NCI-H2107 treated with DMSO at 0.1 percent for 48 hours (cell line): Measurements from ENCODE around the gene EIPR1.

Experiments
- DNase-seq: peaks from one replicate; lab custom pipeline; 2025; ENCODE audit not compliant: unreplicated experiment; lab: John Stamatoyannopoulos, UW

EIPR1 gene

DNA sequence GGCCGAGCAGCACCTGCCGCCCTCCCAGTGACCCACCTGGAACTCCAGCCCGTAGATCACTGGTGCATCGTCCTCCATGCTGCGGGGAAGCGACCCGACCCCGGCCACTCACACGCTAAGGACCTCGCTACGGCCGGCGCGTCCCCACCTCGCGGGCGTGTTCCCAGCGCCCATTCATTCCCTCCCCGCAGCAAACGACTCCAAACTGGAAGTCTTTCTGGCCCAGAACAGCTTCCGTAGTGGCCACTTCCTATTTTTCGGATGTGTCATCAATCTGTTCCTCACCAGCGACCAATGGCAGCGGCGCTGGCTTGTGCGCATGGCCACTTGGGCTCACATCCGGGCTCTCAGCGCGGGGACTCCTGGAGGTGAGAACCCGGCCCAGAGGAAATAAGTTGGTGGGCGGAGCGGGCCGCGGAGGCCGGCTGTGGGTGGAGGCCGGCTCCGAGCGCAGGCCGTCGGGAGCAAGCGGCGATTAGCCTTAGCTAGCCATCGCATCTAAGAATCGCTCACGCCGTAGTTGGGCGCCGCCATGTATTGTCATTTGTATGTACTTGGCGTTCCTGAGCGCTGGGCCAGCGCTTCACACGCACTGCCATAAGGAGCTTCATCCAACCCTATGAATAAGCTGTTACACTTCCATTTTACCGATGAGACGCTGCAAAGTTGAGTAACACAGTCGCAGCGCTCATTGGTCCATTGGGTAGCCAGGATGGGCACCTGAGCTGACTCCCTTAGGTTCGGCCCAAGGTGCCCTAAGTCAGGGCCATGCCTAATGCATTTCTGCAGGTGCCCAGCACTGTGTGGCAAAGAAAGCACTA is at the start of gene EIPR1:
Gene EIPR1, minus strand, starts transcription at position 207 of the 821 bp plus-strand sequence. Its CDS starts 129 bp downstream, at position 78.
- DNase-seq, result peak; percentile 87

DNA sequence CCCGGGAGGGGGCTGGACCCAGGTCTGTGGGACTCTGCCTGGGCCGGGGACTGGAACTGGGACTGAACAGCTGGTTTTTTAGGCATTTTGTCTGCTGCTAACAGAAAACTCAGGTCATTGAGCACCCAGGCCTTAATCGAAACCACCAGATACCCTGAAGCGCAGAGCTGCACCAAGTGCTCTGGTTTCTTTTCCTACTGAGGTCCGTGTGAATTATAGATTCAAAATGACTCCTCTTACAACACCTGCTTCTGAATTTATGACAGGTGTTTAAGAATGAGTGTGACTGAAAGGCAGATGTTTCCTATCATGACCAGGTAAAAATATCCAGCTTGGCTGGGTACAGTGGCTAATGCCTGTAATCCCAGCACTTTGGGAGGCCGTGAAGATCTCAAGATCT is 49.7 kb upstream of the EIPR1 start:
- peak; percentile 74 for DNase-seq

DNA sequence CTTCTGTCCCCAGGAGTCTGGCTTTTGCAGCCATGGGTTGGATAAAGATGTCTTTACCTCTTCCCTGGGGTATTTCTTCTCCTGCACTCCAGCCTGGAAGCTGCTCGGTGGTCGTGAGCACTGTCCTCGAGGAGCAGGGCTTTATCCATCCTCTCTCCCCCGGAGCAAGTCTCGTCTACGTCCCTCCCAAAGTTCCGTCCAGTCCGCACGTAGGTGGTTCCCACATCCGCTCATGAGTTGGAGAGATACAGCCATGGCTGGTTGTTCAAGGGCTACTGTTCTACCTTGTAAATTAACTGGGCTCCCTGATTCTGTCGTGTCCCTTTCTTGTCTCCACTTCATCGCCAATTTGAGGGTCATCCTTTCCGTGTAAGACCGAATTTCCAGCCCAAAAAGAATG is 49.0 kb upstream of the EIPR1 start:
- no peak for DNase-seq

DNA sequence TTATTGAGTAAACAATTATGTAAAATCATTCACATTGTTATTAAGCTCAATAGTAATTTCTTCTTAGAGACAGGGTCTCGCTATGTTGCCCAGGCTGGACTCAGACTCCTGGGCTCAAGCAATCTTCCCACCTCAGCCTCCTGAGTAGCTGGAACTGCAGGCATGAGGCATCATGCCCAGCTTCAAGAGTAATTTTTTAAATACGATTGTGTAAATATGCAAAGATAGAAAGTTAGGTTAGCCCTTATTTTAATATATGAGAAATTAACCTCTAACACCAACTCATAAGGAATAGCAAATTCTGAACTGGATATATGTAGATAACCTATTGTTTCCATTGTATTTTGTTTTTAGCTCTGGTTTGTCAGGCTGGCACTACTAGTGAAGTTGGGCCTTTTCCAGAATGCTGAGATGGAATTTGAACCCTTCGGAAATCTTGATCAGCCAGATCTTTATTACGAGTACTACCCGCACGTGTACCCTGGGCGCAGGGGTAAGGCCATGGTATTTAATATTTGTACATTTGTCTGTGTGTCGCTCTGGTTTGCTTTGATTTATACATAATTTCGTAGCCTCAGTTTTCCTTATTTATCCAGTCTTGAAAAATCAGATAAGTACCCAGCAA is 46.7 kb upstream of the EIPR1 start:
- DNase-seq, result no peak

DNA sequence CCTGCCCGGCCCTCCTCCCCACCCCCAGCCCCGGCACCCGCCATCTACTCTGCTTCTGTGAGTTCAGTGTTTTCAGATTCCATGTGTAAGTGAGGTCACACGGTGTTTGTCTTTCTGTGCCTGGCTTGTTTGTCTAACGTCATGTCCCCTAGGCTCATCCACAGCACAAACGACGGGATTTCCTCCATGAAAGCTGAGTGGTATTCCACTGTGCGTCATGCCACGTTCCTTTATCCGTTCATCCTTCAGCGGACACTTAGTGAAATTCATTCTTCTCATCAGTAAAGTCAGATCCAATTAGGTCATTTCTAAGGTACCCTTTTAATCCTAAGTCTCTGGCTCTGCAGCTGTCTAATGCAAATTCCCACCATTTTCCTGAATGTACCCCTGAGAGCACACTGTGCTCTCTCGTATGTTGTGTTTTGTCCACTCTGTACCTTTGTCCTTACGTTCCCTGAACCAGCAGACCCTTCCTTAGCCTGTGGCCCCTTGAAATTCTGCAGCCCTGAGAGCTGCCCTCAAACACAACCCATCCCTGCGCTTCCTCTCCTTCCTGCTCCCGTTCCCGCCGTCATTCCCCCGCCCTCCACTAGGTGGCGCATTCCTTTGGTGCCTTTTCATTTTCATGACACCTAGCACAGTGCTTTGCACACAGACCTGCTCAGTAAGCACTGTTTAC is 46.0 kb upstream of the EIPR1 start:
- no peak for DNase-seq

DNA sequence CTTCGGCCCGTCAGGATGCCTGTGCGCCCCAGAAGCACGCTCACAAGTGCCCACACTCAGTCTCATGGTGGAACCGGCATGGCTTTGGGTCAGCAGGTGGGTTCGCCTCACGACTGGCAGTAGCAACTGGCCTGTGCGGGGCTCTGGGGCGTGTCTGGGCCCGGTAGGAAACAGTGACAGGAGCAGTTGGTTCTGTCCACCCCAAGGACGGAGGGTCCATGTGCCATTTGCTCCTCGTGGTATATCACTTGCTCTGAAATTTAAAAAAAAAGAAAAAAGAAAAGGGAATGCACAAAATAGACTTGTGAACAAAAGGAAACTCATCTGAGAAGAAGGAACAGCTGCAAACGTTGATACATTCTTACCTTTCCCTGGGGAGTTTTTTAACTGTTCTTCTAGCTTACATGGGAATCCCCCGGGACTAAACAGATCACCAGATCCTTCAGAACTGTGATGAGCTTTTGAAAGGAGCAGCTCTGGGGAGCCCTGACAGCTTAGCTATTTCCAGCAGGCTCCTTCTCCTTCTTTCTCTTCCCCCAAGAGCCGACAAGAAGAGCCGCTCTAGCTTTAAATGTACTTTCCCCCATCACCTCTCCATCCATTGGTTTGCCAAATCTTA is 44.7 kb upstream of the EIPR1 start:
- DNase-seq, result peak; percentile 16

DNA sequence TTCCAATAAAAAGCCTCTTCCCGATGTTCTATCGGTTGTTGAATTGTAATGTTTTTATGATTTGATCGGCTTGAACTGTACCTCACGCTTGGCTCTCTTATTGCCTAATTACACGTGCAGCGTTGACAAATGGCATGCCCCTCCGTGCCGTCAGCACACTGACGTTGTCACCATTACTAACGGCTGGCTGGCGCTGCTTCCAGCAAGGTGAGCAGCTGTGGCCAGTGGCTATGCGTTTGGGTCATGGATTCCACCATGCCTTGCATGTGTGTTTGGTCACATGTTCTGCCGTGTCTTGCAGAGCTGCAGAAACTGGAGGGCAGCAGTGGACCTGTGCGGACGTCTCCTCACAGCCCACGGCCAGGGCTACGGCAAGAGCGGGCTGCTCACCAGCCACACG is 44.0 kb upstream of the EIPR1 start:
- no peak for DNase-seq

DNA sequence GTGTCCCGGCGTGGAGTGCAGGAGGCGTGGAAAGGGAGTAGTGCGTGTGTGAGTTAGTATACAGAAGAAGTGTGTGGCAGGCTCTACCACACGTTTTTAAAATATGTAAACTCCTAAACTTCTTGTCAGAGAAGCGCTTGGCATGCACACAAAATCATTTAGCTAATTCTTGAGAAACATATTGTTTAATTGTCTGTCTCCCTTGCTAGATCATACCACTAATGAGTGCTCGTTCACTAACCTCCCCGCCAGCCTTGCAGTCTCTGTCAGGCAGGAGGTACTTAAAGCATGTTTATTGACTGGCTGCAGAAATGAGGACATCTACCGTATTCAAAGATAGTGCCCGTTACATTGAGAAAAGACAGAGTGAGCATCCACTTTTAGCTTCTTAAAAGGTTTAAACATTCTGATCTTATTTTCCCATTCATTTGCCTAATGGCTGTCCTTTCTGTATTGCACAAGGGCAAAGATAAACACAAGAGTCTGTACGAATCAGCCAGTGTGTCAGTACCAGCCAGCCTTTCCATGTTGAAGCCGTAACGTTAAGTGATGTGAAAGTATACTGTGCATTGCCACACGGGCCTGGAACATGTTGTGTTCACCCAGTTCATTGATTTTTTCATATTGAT is 43.3 kb upstream of the EIPR1 start:
- DNase-seq, result no peak

DNA sequence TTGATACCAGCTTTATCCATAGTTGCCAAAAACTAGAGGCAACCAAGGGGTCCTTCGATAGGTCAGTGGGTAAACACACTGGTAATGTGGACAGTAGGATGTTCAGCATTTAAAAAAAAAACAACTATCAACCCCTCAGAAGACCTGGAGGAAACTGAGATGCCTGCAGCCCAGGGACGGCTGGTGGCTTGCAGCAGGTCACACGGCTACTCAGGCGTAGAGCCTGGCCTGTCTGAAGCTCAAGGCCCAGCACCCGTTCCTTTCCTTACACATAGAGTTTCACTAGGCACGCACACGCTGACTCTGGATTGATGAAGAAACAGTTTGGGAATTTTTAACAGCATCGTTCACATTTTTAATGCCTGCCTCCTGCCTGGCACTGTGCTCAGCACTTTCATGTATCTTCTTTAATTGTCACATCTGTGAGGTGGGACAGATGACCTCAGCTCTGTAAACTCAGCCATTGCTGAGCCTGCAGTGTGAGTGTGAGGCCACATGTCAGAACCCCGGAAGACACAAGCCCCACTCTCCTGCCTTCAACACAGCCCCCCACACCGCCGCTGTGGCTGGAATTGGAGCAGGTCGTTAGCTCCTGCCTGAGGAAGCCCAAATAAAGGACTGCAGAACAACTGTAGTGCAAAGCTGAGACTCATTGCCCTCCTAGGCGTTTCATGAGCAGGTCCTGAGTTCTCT is 42.6 kb upstream of the EIPR1 start:
- no peak for DNase-seq

DNA sequence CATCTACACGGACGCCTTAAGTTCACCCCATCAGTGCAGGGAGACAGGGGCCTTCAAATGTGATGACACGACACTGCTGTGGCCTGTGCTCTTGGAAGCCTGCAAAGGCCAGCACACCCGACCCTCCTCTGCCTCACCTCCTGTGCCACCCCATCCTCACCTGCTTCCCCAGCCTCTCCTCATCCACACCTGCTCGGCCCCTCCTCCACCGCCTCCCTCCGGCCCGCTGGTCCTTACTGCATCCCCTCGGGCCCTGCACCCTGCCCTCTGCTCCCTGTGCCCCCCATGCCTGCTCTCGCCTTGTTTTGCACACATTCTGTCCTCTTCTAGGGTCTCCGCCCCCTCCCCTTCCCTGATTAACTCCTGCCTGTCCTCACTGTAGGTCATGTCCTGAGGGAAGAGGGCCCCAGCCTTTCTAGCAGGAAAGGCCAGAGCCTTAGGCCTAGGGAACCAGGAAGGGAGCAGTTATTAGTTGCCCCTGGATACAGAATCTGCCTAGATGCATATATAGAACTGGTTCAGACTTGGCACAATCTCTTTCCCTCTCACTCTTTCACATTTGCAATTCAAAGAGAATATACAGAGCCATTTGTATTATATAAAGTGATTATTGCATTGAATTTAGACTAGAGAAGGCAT is 41.3 kb upstream of the EIPR1 start:
- DNase-seq, result no peak

DNA sequence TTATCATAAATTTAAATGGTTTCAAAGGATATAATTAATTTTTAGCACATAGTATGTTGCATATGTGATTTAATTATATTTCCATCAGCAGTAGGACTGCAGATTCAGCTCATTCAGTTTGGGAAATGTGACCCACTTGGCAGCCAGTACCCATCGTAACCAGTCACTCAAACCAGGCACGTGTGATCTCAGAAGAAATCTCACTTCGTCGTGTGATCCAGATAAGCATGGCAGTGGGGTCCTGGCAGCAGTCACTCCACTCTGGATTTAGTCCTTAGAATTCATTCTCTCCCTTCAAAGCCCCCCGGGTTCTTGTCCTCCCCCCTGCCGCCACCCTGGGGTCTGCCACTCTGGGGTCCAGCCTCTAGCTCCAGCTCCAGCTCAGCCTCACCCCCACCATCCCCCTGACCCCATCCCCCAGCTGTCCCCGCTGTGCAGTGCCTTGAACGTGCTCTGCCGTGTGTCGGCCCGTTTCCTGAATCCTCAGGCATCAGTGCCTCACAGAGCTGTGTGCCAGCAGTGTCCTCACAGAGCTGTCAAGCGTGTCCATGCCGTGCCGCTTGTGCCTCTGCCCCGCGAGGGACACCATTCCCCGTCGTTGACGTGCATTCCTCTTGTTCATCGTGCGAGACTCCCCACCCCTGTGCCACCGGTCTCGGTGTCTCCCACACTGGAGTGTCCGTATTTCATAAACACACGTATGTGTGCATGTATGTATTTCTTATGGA is 36.7 kb upstream of the EIPR1 start:
- no peak for DNase-seq

DNA sequence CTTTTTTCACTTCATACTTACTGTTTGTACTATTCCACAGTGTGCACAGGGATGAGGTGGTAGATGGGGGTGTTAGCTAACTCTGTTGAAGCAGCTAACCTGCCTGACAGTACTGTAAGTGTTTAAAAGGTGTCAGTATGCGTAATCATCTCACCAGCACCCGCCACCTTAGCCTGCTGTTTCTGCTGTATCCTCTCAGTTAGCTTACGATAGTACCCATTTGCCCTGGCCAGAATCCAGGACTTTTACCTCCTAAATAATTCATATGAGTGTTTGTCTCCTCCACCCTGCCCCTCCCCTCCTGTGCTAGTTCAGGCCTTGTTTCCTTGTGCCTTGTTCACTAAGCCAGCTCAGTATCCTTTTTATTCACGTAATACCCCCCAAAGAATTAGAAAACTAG is 36.1 kb upstream of the EIPR1 start:
- DNase-seq, result no peak

DNA sequence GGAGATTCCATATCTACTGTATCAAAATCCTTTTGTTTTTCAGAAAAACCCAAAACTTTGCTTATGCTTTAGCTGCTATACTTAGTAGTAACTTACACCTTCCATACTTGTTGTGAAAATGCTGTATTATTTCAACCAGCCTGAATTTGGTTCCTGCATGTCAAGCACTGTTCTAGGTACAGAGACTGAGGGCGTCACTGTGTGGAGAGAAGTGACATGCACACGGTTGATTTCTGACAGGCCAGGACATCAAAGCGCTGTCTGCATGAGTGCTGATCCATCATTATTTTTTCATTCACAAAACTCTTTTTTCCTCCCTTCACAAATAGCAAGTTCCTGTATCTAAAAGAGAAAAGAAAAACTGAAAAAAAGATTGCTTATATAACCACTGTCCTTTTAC is 33.5 kb upstream of the EIPR1 start:
- no peak for DNase-seq

DNA sequence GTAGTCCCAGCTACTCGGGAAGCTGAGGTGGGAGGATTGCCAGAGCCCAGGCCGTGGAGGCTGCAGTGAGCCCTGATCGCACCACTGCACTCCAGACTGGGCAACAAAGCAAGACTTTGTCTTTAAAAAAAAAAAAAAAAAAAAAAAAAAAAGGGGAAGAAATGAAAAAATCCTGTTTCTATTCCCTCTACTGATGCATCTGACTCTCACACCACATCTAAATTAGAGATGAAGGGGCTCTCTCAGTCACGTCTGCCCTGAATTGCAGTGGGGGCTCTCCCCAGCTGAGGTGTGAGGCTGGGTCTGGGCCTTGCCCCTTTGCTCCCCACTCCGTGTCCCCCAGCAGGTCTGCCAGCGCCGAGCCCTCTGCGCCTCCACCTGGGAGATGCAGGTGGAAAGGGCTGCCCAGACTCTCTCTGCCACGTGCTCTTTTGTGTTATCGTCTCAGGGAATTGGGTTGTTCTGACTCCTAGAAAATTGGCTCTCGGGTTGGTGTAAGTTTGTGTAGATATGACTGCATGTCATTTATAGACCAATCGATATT is 32.1 kb upstream of the EIPR1 start:
- no peak for DNase-seq

DNA sequence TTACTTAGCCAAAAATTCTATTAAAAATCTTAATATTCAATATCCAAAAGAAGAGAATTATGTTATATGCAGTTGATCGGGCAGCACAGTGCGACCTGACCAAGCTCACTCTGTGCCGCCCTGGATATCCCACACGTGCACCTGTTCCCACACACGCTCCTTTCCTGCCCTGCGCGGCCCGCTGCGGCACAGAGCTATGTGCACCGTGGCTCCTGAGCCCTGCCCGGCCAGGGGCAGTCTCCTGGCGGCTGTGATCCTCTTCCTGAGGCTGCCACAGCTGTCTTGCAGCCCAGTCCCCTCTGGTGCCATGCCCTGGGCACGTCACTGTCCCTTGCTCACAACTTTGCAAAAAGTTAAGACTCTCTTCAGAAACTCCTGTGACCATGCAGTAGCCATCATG is 31.2 kb upstream of the EIPR1 start:
- DNase-seq, result no peak

DNA sequence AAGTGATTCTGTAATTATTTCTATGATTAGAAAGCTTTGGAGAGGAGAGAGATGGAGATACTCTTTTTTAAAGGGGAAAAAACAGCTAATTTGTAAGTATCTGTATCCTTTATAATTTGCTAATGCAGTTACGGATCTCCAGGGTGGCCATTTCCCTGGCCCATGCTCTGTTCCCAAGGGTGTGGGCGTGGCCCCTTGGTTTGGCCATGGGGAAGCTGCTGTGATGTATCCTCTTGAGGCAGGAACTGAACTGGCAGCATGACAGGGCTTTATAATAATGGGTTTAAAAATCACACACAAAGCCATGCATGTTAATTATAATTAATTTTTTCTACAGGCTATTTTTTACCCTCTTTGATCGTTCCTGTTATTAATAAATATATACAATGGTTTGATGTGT is 28.9 kb upstream of the EIPR1 start:
- DNase-seq, result no peak

DNA sequence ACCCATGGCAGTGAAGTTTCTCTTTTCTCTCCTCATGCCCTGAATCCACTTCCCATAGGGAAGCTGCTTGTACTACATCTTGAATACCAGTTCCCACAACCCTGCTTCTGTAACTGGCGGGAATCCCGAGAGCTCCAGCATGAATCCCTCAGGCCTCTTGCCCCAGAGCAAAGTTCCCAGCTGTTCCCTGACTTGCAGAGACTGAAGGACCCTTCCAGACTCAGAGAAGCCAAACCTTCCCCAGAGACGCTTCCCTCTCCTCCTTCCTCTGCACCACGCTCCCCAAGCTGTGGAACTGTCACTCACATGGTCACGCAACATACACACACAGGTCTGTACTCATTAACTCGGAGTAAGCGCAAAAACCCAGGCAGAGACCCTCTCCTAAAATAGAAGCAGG is 28.3 kb upstream of the EIPR1 start:
- no peak for DNase-seq

DNA sequence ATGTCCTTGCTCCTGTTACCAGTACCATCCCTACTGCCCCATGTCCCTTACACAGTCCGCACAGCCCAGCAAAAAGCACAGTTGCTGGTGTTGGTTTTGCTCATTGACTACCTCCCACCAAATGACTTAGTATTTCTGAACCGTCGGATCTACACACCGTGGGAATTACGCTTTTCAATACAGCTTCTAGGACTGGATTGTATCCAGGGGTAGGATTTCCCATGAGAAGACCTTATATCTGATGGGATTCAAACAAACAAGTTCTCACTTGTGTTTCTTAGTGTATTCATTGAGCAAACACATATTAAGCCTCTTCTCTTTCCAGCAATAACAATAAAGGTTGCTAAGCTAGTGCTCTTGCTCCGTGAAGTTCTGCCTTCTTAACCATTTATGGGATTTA is 27.7 kb upstream of the EIPR1 start:
- DNase-seq, result no peak

DNA sequence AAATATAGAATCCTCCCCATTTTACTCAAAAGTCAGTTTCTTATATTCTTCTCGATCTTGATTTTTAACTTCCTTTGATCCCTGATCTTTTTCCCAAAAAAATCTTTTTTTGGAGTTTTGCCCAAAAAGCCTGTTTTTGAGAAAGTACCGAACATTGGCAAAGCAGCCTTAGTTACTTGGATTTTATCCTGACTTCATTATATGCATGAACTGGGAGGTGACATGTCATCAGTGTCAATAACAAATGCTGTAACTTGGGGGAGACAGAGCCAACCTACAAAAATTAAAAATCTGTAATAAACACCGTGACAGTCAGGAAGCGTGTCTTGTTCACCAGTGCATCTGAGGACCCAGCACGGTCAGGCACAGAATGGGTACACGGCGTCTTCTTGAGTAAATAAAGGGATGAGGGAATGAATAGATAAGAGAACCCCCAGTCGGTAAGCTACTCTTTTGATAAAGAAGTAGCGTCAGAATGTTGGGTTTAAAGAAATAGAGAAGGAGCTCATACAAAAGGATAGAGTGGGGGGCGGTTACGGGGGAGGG is 26.8 kb upstream of the EIPR1 start:
- DNase-seq, result no peak
